Erythroblast (primary cell): ENCODE results near the gene CASQ1.

ENCODE experiments used
- DNase-seq, 2 experiments: peaks; one replicate each; lab custom pipeline; 2025; lab: John Stamatoyannopoulos, UW
- GATA1 ChIP-seq: IDR thresholded peaks from 2 replicates; pipeline ENCODE4 v1.6.1; 2011; ENCODE audit warnings: low read depth, mild to moderate bottlenecking, control low read depth, low read length, moderate library complexity
- POLR2A ChIP-seq: IDR thresholded peaks from 2 replicates; pipeline ENCODE4 v1.6.1; 2011; ENCODE audit warnings: mild to moderate bottlenecking, low read length

Gene CASQ1

DNA sequence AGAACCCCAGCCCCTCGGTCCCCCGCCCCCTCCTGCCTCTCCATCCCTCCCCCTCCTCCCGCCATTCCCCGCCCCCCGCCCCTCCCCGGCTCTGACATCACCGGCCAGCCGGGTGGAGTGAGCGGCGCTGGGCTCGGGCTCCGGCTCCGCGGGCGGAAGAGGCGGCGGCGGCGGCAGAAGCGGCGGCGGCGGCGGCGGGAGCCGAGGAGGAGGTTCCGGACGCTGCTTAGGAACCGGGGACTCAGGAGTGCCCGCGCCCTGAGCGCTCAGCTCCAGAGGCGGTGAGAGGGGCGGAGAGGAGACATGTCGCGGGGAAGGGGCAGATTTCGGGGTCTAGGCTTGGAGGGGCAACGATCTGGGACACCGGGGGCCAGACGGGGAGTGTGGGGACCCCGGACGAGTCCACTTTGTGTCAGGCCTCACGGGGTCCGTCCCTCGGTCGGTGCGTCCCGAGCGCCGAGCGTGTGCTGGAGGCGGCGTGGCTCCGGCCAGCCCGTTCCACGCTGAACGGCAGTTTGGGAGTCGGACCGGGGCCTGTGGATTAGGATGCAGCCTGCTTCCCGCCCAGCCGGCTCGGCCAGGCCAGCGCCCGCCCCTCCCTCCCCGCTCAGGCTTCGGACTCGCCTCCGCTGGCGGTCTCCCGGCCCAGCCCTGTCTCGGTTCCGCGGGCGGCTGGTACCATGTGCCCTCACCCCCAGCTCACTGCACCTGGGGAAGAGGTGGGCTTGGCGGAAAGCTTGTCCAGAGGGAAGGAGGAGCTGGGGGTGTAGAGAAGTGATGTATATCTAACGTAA lies 15.1 kb downstream of the CASQ1 start, which contains the start of gene PEA15:
TSS of gene PEA15 (plus strand) at position 143 of the 794 bp plus-strand sequence. CDS start 6,161 bp downstream, outside the sequence.
- TF ChIP-seq GATA1 (no peak), POLR2A (peak; percentile 42)
- DNase-seq = peak; percentile 66 to 75

DNA sequence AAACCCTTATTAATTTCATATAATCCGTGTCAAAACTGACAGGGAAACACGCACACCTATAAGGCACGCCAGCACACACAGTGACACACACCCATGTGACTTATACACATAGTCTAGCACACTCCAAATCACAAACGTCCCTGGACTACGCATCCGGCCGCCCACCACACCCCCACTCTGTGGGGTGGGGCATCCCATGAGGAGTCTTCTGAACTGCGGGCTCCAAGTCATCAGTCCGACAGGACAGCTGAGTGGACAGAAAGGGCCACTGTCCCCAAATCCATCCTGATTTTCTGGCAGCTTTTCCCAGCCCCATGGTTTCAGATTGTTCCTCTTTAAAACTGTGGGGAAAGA lies 15.6 kb downstream of the CASQ1 start:
- TF ChIP-seq POLR2A = peak; percentile 37
- no peak for TF ChIP-seq GATA1
- DNase-seq = peak; percentile 38 to 50

DNA sequence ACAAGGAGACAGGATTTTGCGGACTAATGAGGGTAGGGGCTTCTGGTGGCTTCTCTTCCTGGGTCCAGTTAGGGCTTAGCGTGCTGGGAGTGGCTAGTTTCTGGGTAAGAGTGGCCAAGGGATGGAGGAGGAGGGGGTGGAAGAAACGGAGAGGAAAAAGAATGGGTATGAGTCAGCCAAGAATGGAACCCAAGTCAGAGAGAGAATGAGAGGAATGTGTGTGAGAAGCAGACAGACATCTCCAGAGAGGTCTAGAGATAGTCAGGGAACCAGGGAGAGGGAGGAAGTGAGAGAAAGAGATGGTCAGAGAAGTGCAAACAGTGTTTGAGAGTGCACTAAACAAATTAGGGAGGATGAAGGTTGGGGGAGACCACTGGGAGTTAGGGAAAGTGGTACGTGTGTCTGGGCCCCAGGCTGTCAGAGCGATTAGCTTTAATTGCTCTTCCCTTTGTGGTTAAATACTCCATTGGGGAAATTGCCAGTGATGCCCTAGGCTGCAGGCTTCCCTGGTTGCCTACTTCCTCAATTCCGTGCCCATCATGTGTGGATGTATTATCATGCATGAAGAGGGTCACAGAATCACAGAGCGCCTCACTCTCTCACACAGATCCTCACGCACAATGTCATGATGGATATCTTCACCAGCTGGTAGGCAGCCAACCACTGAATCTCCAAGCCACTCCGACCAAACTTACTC lies 16.2 kb downstream of the CASQ1 start:
- peak in 1 of 2 experiments; percentile 10 for DNase-seq
- TF ChIP-seq GATA1 (no peak), POLR2A (no peak)

DNA sequence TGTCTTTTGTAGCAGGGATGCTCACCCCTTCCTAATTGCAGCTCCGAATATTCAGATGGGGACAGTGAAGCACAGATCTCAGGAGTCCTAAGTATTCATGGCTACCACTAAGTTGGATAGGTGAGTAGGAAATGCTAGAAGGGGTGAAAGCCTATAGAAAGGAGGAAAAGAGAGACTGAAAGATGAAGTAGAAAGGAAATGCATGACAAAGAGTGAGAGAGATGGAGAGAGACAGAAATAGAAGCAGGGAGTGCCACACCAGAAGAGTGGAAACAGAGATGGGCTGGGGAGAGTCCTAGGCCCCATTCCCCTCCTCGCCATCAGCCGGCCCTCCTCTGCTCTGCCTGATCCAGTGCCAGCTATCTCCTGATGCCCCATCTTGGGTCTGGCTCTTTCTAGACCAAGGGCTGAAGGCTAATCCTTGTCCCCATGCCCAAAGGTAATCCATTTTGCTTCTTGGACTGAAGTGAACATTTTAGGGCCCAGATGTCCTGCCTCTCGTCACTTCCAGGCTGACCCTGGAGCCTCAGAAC lies 16.8 kb downstream of the CASQ1 start:
- DNase-seq = no peak
- TF ChIP-seq GATA1 (no peak), POLR2A (no peak)

DNA sequence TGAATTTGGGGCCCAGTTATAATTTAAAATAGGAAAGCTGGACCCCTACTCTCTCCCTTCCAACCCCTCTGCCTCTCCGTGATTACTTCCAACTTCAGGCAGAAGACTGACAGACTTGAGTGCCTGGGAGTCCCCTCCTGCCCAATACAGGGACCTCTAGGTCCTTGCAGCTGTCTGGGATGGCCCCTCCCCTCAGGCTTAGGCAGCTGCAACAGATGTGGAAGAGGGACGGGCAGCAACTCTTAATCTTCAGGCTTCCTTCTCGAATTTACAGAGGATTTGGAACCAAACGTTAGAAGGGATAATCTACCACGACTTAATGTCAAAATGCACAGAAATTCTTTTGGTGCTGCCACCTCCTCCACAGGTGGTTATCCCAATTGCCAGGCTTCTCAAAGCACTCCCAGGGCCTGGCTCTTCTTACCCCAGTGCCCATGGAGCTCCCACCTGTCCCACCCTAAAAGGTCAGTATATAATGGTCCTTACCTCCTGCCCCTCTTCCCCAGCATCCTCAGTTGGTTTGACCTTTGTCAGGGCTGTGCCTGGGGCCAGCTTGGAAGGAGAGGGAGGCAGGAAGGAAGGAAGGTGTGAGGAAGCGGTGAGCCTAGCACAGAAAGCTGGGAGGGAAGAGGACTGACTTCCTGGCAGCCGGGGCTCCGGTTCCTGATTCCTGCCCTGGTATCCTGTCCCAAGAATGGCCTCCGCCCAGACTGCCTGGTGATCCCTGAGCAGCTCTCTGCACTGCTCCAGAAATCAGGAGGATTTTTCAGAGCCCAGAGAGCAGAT lies 17.6 kb downstream of the CASQ1 start:
- no peak for TF ChIP-seq GATA1
- TF ChIP-seq POLR2A = no peak
- no peak for DNase-seq

DNA sequence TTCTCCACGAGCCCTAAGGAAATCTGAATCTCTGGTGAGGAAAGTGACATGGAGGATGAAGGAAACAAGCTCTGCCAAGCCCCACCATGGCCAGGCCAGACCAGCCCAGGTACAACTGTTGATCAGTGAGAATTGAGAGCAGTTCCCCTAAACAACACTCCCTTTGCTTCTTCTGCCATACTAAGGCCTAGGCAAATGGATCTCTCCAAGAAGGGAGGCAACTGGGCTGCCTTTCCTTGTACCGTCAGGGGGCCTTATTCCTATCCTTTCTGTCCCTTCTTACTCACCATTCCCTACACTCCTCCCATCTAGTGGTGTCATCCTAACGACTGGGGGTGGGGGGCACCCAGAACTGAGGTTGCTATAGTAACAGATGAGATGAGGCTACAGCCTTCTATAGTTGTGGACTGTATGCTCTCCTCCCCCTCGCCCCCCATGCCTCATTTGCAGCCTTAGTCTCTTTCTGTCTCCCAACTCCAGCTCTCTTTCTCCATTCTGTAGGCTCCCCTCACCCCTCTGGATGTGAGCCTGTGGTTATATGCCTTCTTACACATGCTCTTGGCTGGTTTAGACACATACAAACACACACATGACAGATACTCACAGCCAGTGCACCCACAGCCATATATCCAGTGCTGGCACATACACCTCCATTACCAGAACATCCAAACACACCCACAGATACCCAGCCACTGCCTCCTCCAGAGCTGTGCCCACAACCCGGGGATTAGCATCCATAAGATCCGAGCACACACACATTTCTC lies 18.4 kb downstream of the CASQ1 start:
- DNase-seq = no peak

DNA sequence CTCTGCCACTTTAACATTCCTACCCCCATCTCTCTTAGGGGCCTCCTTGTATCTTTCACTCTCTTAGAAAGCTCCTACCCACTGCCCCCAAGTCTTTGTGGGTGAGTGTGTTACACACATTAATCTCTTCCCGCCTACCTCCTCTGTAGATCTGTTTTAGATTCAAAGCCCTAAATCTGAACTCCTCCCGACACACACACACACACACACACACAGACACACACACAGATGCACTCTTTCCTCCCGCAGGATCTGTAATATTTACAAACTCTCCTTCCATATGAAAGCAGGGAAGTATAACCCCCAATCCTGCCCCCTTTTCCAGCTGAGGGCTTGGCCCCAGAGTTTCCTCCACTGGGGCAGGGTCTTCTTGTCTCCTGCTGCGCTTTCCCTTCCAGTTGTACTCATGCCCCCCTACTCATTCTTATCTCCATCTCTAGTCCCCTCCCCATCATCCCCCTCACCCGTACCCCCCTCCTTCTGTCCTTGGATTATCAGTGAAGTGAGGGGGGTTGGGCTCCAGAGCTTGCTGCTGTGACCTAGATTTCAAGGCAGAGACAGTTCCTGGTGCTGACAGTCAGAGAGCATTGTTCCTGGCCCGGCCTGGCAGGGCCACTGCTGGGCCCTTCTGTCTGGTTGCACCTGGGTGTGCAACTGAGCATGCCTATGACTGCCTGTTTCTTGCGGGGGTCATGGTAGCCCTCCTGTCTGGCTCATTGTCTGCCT lies 19.1 kb downstream of the CASQ1 start:
- no peak for DNase-seq
- TF ChIP-seq GATA1 = no peak
- TF ChIP-seq POLR2A = no peak

More for the DNA sequence above, 18.4 kb downstream of the CASQ1 start:
- no peak for TF ChIP-seq POLR2A
- TF ChIP-seq GATA1 = no peak

DNA sequence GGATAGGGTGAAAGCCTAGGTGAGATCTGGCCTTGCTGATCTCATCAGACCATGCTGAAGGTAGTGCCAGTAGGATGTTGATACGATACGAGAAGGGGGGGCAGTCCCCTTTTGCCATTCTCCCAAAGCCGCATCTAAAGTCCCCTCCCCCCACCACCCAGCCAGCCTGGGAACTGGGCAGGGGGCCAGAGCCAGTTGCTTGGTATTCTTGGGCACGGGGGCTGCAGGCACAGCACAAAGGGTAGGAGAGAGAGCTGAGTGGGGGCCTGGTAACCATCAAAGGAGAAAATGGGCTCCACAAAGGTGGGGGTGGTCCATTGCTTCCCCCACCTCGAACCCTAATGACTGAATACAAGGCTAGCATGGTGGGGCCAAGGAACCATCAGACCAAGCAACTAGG lies 20.2 kb downstream of the CASQ1 start:
- no peak for DNase-seq
- TF ChIP-seq POLR2A (no peak), GATA1 (no peak)

DNA sequence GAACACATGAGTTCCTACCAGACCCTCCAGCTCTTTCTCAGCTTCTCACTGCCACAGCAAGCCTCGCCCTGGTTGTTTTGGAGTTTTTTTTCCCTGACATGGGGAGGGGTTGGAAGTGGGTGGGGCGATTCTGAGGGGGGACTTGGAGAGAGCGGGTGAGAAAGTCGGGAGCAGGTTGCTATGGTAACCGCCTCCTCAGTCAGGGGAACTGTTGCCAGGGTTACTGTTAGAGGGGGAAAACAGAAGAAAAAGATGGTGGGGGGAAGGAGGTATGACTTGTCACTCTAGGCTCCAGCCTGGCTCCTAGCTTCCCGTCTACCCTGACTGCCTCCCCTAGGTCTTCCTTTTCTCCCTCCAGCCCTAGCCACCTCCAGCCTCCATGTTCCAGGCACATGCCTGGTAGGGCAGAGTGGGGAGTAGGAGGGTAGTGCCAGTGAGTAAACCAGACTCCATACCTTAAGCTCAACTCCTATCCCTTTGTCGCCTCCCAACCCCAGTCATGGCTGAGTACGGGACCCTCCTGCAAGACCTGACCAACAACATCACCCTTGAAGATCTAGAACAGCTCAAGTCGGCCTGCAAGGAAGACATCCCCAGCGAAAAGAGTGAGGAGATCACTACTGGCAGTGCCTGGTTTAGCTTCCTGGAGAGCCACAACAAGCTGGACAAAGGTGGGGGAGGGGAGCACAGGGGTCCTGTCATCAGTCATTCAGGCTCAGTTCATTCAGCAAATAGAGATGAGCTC lies 20.8 kb downstream of the CASQ1 start:
- TF ChIP-seq GATA1 = no peak
- TF ChIP-seq POLR2A = no peak
- DNase-seq = peak in 1 of 2 experiments; percentile 9

DNA sequence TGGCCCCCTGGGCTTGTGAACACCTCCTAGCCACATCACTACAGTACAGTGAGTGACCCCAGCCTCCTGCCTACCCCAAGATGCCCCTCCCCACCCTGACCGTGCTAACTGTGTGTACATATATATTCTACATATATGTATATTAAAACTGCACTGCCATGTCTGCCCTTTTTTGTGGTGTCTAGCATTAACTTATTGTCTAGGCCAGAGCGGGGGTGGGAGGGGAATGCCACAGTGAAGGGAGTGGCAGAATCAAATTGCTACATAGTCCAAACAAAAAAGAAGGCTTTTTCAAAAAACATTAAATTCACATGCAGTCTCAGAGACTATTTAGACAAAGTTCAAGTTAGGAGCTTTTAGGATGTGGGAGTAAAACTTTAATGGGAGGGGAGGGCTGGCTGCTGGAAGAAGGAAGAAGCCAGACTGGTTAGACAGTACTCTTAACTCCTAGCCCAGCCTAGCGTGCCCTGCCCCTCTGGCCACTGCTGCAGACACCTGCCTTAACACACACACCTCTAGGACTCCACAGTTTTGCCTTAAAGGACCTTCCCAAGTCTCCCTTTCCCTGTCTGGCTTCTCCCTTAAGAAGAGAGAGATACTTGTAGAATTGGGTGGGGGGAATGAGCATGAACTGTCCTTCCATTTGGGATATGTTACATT lies 24.2 kb downstream of the CASQ1 start:
- TF ChIP-seq GATA1 (no peak), POLR2A (no peak)
- no peak for DNase-seq

DNA sequence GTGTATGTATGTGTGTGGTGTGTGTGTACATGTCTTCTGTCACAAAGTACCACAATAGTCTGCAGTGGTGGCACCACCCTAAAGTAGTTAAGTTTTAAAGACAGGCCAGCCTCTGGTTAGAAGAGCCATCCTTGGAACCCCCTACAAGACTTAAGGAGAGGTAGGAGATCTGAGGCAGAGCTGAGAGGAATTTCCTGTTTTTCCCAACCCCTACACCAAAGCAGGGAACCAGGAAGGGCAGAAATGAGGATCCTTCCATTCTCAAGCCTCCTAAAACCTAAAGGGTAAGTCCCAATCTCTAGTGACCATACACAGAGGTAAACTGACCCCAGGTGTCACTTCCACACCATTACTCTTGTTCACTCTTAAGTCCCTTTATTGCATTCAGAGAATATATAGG lies 25.9 kb downstream of the CASQ1 start:
- no peak for TF ChIP-seq POLR2A
- no peak for TF ChIP-seq GATA1
- DNase-seq = no peak
